HG02852 (cell line): ENCODE results near the gene TTC34.
"Not testable (repeated sequence)": the region's sequence is repeated elsewhere in the genome, so short reads cannot be mapped to it uniquely, and the experiment has no call there.

Source experiments
- ATAC-seq: cut with Tn5 transposase; IDR thresholded peaks from one replicate; pipeline ENCODE4 v1.9.1; 2021; ENCODE audit warnings: mild to moderate bottlenecking, moderate library complexity; ENCODE audit not compliant: unreplicated experiment

The TTC34 gene

GRCh38 chr1:2684878-2685277 is 116.6 kb downstream of the TTC34 start:
- ATAC-seq, result not testable (repeated sequence)

GRCh38 chr1:2684000-2684399 is 117.5 kb downstream of the TTC34 start:
- ATAC-seq, result not testable (repeated sequence)

GRCh38 chr1:2683321-2683741 is 118.2 kb downstream of the TTC34 start:
- ATAC-seq, result not testable (repeated sequence)

GRCh38 chr1:2682879-2683278 is 118.6 kb downstream of the TTC34 start:
- not testable (repeated sequence) for ATAC-seq

DNA sequence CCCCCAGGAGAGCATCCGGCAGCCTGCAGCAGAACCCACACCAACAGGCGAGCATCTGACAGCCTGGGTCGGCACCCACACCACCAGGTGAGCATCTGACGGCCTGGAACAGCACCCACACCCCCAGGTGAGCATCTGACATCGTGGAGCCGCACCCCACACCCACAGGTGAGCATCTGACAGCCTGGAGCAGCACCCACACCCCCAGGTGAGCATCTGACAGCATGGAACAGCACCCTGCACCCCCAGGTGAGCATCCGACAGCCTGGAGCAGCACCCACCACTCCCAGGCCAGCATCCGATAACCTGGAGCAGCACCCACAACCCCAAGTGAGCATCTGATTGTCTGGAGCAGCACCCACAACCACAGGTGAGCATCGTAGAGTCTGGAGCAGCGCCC is 124.8 kb downstream of the TTC34 start:
- ATAC-seq, result not testable (repeated sequence)

DNA sequence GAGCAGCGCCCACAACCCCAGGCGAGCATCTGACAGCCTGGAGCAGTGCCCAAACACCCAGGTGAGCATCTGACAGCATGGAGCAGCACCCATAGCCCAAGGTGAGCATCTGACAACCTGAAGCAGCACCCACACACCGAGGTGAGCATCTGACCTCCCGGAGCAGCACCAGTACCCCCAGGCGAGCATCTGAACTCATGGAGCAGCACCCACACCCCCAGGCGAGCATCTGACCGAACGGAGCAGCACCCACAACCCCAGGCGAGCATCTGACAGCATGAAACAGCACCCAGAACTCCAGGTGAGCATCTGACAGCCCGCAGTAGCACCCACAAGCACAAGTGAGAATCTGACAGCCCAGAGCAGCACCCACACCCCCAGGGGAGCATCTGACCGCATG is 129.8 kb downstream of the TTC34 start:
- ATAC-seq, result not testable (repeated sequence)

- not testable (repeated sequence) for ATAC-seq
These were observed 141.7 kb downstream of the TTC34 start for GRCh38 chr1:2659806-2660205.

DNA sequence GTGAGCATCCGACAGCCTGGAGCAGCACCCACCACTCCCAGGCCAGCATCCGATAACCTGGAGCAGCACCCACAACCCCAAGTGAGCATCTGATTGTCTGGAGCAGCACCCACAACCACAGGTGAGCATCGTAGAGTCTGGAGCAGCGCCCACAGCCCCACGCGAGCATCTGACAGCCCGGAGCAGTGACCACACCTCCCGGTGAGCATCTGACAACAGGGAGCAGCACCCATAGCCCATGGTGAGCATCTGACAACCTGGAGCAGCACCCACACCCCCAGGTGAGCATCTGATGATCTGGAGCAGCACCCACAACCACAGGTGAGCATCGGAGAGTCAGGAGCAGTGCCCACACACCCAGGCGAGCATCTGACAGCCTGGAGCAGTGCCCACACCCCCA is 143.6 kb downstream of the TTC34 start:
- ATAC-seq, result not testable (repeated sequence)

DNA sequence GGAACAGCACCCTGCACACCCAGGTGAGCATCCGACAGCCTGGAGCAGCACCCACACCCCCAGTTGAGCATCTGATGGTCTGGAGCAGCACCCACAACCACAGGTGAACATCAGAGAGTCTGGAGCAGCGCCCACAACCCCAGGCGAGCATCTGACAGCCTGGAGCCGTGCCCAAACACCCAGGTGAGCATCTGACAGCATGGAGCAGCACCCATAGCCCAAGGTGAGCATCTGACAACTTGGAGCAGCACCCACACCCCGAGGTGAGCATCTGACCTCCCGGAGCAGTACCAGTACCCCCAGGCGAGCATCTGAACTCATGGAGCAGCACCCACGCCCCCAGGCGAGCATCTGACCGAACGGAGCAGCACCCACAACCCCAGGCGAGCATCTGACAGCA is 144.4 kb downstream of the TTC34 start:
- not testable (repeated sequence) for ATAC-seq

DNA sequence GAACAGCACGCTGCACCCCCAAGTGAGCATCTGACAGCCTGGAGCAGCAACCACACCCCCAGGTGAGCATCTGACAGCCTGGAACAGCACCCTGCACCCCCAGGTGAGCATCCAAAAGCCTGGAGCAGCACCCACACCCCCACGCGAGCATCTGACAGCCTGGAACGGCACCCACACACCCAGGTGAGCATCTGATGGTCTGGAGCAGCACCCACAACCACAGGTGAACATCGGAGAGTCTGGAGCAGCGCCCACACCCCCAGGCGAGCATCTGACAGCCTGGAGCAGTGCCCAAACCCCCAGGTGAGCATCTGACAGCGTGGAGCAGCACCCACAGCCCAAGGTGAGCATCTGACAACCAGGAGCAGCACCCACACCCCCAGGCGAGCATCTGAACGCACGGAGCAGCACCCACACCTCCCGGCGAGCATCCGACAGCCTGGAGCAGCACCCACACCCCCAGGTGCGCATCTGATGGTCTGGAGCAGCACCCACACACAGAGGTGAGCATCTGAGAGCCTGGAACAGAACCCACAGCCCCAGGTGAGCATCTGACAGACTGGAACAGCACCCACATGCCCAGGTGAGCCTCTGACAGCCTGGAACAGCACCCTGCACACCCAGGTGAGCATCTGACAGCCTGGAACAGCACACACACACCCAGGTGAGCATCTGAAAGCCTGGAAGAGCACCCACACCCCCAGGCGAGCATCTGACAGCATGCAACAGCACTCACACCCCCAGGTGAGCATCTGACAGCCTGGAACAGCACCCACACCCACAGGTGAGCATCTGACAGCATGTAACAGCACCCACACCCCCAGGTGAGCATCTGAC is 145.7 kb downstream of the TTC34 start:
- ATAC-seq, result not testable (repeated sequence)

DNA sequence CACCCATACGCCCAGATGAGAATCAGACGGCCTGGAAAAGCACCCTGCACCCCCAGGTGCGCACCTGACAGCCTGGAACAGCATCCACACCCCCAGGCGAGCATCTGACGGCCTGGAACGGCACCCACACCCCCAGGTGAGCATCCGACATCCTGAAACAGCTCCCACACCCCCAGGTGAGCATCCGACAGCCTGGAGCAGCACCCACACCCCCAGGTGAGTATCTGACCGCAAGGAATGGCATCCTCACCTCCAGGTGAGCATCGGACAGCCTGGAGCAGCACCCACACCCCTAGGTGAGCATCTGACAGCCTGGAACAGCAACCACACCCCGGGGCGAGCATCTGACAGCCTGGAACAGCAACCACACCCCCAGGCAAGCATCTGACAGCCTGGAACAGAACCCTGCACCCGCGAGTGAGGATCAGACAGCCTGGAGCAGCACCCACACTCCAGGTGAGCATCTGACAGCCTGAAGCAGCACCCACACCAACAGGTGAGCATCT is 147.0 kb downstream of the TTC34 start:
- ATAC-seq, result not testable (repeated sequence)

GRCh38 chr1:2653741-2654442 is 147.6 kb downstream of the TTC34 start:
- ATAC-seq, result not testable (repeated sequence)

DNA sequence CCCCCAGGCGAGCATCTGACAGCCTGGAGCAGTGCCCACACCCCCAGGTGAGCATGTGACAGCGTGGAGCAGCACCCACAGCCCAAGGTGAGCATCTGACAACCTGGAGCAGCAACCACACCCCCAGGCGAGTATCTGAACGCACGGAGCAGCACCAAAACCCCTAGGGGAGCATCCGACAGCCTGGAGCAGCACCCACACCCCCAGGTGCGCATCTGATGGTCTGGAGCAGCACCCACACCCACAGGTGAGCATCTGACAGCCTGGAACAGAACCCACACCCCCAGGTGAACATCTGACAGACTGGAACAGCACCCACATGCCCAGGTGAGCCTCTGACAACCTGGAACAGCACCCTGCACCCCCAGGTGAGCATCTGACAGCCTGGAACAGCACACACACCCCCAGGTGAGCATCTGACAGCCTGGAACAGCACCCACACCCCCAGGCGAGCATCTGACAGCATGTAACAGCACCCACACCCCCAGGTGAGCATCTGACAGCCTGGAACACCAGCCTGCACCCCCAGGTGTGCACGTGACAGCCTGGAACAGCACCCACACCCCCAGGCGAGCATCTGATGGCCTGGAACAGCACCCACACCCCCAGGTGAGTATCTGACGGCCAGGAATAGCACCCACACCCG is 148.4 kb downstream of the TTC34 start:
- ATAC-seq, result not testable (repeated sequence)

DNA sequence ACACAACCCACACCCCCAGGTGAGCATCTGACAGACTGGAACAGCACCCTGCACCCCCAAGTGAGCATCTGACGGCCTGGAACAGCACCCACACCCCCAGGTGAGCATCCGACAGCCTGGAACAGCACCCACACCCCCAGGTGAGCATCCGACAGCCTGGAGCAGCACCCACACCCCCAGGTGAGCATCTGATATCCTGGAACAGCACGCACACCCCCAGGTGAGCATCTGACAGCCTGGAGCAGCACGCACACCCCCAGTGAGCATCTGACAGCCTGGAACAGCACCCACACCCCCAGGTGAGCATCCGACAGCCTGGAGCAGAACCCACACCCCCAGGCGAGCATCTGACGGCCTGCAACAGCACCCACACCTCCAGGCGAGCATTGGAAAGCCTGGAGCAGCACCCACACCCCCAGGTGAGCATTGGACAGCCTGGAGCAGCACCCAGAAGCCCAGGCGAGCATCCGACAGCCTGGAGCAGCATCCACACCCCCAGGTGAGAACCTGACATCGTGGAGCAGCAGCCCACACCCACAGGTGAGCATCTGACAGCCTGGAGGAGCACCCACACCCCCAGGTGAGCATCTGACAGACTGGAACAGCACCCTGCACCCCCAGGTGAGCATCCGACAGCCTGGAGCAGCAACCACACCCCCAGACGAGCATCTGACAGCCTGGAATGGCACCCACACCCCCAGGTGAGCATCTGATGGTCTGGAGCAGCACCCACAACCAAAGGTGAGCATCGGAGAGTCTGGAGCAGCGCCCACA is 149.2 kb downstream of the TTC34 start:
- not testable (repeated sequence) for ATAC-seq

GRCh38 chr1:2650967-2651645 is 150.4 kb downstream of the TTC34 start:
- no peak for ATAC-seq

- ATAC-seq, result no peak
These were observed 154.7 kb downstream of the TTC34 start for GRCh38 chr1:2646837-2647236.

DNA sequence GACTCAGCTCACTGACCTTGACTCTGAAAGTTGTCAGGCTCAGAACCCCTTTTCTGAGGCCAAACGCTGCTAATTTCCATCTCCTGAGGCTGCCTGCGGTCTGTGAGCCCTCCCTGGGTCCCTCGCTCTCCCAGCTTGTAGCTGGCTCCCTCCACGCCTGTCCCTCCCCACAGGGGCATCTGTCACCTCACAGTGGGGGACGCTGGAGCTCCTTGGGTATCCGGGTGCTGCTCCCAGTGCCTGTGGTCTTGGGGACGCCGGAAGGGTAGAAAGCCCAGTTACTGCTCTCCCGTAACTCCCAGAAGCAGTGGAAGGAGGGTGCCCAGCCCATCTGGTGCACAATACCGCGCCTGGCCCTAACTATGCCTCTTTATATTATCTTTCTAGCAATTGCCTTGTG is 155.7 kb downstream of the TTC34 start:
- no peak for ATAC-seq

- no peak for ATAC-seq
These were observed 156.3 kb downstream of the TTC34 start for GRCh38 chr1:2645143-2645542.

DNA sequence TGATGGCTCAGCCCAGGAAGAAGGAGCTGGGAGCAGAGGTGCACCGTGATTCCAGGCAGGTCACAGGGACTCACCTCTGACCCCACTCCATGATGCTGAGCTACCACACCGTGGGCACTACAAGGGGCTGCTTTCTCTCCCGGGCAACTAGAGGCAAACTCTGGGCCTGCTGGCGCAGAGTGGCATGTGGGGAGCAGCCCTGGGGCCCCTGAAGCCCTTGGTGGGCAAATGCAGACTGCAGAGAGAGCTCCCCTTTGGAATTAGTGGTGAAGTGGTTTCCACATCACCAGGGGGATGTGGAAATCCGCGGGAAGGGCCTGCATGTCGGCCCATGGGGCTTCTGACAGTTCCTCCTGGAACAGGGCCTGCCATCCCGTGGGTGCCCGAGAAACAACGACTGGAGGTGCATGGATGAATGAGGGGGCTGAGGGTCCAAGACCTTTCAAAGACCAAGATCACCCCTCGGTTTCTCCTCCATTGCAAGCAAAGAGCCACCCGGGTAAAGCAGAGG is 156.8 kb downstream of the TTC34 start:
- no peak for ATAC-seq

DNA sequence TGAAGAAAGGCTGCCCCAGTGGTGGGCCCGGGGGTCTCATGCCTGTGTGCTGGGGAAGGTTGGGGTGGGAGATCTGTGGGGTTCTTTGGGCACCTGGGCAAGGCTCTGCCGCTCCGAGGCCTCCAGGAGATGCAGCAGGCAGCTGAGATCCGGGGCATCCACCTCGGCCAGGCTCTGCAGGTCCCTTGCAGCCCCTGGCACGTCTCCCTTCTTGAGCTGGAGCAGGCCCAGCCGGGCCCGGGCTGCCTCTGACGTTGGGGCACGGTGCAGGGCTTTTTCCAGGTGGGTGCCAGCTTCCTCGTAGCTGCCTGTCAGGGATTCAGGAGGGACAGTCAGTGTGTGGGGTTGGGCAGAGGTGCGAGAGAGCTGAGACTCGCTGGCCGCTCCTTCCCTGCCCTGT is 157.3 kb downstream of the TTC34 start:
- ATAC-seq, result no peak
